ENCODE measurements around the gene COL11A2. TPM values are rescaled to one million over a fixed set of nuclear protein-coding genes. Genes with fewer than 3 reads are reported as not detected.

Gene COL11A2
- total RNA-seq, 1 donor from 2014 or later: 0.11 TPM

- peaks cover 18 to 22% of the 10 kb centered on the region in 2 donors for H3K36me3 ChIP-seq
- H3K27me3 ChIP-seq: no peaks in the 10 kb centered on the region
- intact Hi-C loops (cut with DNase I): loop anchor here (5.0 kb wide), 2 partner anchors 115 to 230 kb away; partner anchors contain the start of gene ZBTB22
- peak in 1 of 2 donors; percentile 37 for DNase-seq (ENCODE audit: low spot score in 2 of 2)
- no peak overlapping the region for H3K27ac ChIP-seq
- peak overlapping the region; percentile 90 to 91 for H3K4me3 ChIP-seq
- peaks cover 16 to 35% of the 10 kb centered on the region in 2 donors for H3K4me1 ChIP-seq
- no peaks in the 10 kb centered on the region for H3K9me3 ChIP-seq
- no peak for TF ChIP-seq CTCF (IDR thresholded peaks at IDR 0.05)
Measured at GRCh38 chr6:33201935-33202334, 9.7 kb upstream of the COL11A2 start.

- peak in 1 of 3 experiments; percentile 13 for TF ChIP-seq CTCF (IDR thresholded peaks at IDR 0.05)
- peak overlapping the region; percentile 95 to 97 for H3K27ac ChIP-seq
- H3K4me1 ChIP-seq: peaks cover 16 to 32% of the 10 kb centered on the region in 2 donors
- no peaks in the 10 kb centered on the region for H3K9me3 ChIP-seq
- intact Hi-C loops (cut with DNase I): loop anchor here (5.0 kb wide), 2 partner anchors 116 to 229 kb away; partner anchors contain the start of gene ZBTB22
- H3K36me3 ChIP-seq: peaks cover 22 to 28% of the 10 kb centered on the region in 2 donors
- DNase-seq (ENCODE audit: low spot score in 2 of 2): no peak
- H3K4me3 ChIP-seq: peak overlapping the region; percentile 90 to 91
- H3K27me3 ChIP-seq: no peaks in the 10 kb centered on the region
Measured at GRCh38 chr6:33201147-33201545, 8.9 kb upstream of the COL11A2 start.

- H3K36me3 ChIP-seq: peaks cover 28 to 35% of the 10 kb centered on the region in 2 donors
- DNase-seq (ENCODE audit: low spot score in 2 of 2): peak; percentile 99 to 100
- intact Hi-C loops (cut with DNase I): loop anchor here (1.0 to 5.0 kb wide), 6 partner anchors 8 to 228 kb away; partner anchors contain the start of genes RING1 and ZBTB22
- H3K27ac ChIP-seq: peak within 1 kb of the TSS; percentile 95 to 97
- H3K27me3 ChIP-seq: no peaks in the 10 kb centered on the region
- no peaks in the 10 kb centered on the region for H3K9me3 ChIP-seq
- H3K4me1 ChIP-seq: peaks cover 16 to 32% of the 10 kb centered on the region in 2 donors
- TF ChIP-seq CTCF (IDR thresholded peaks at IDR 0.05): no peak
- peak within 1 kb of the TSS; percentile 90 to 91 for H3K4me3 ChIP-seq
Measured at GRCh38 chr6:33200219-33201146, 8.2 kb upstream of the COL11A2 start, which contains the start of the genes RXRB and SLC39A7. RXRB (minus strand) TSS chr6:33200665; CDS start chr6:33200476, 189 bp downstream. SLC39A7 (plus strand) TSS chr6:33200867; CDS start chr6:33201246, 379 bp downstream.

GRCh38 chr6:33199687-33200218 is 7.5 kb upstream of the COL11A2 start:
- Histone ChIP-seq H3K4me1 (peaks cover 16 to 28% of the 10 kb centered on the region in 2 donors), H3K27me3 (no peaks in the 10 kb centered on the region), H3K36me3 (peaks cover 36 to 42% of the 10 kb centered on the region in 2 donors), H3K27ac (peak overlapping the region; percentile 95 to 97), H3K4me3 (peak overlapping the region; percentile 90 to 91), H3K9me3 (no peaks in the 10 kb centered on the region)
- no peak for TF ChIP-seq CTCF (IDR thresholded peaks at IDR 0.05)
- intact Hi-C loops (cut with DNase I): loop anchor here (1.0 to 5.0 kb wide), 6 partner anchors 9 to 227 kb away; partner anchors contain the start of genes RING1 and ZBTB22
- DNase-seq (ENCODE audit: low spot score in 2 of 2): peak in 1 of 2 donors; percentile 82

- no peak for TF ChIP-seq CTCF (IDR thresholded peaks at IDR 0.05)
- intact Hi-C loops (cut with DNase I): no loop called here
- Histone ChIP-seq H3K4me3 (peak overlapping the region; percentile 90 to 91), H3K36me3 (peaks cover 36 to 49% of the 10 kb centered on the region in 2 donors), H3K27me3 (no peaks in the 10 kb centered on the region), H3K9me3 (no peaks in the 10 kb centered on the region), H3K27ac (peak overlapping the region in 1 of 2 donors; percentile 97), H3K4me1 (peaks cover 16 to 25% of the 10 kb centered on the region in 2 donors)
- no peak for DNase-seq (ENCODE audit: low spot score in 2 of 2)
Measured at GRCh38 chr6:33198853-33199436, 6.7 kb upstream of the COL11A2 start.

All from ascending aorta (tissue), 2 donors.